GM13976 (cell line): Measurements from ENCODE around the gene UQCRQ.
A peak's percentile ranks its signal among the peaks of the same experiment; 100 is the strongest.

ENCODE experiments used
- DNase-seq: peaks from one replicate; pipeline ENCODE4 v3.0.0; 2012; ENCODE audit warnings: low spot score
- CTCF ChIP-seq: IDR thresholded peaks from 2 replicates; pipeline ENCODE4 v1.5.1; 2012; ENCODE audit warnings: borderline replicate concordance, mild to moderate bottlenecking; ENCODE audit not compliant: insufficient read depth; ENCODE audit errors: extremely low read depth, missing control alignments, control extremely low read depth
- in situ Hi-C: fragments of 300-500 bp; cut with MboI; formaldehyde crosslinking; loops from one replicate; pipeline ENCODE4 v1.12.0; 2022; ENCODE audit warnings: low sequenced_read_pairs, mixed read lengths, inconsistent platforms; ENCODE audit not compliant: unreplicated experiment

UQCRQ gene

DNA sequence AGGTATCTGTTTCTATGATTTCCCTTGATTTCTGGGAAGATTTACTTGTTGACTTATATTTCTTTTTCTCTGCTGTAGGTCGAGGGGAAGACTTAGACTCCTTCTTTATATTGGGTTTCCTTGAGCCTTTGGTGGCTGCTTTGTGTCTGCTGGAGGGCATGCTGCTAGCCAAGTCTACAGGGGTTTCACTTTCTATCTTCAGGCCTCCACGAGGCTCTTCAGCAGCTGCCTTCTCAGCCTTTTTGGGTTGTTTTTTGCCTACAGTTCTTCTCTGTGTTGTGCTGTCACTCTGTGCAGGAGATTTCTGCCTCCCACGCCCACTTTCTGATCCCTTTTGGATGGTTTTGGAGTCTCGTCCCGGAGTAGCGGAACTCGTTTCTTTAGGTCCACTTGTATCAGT lies 30.2 kb downstream of the UQCRQ start:
- TF ChIP-seq CTCF, result no peak
- peak; percentile 25 for DNase-seq
- in situ Hi-C loops, result no loop called here

DNA sequence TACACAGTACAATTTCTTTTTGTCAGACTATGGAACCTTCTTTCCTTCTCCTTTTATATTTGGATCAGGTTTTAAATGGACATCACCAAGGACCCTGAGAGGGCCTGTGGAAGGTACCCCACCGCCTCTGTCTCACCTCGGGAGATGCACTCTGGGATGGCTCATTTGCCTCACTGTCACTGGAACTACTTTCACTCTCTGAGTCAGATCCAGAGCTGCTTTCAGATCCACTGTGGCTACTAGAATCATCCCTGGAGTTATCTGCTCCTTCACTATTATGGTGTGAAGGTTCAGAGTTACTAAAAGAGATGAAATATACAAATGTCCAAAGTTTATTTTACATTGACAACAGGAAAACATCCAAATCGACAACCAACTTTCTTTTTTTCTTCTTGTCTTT lies 31.7 kb downstream of the UQCRQ start:
- no peak for TF ChIP-seq CTCF

DNA sequence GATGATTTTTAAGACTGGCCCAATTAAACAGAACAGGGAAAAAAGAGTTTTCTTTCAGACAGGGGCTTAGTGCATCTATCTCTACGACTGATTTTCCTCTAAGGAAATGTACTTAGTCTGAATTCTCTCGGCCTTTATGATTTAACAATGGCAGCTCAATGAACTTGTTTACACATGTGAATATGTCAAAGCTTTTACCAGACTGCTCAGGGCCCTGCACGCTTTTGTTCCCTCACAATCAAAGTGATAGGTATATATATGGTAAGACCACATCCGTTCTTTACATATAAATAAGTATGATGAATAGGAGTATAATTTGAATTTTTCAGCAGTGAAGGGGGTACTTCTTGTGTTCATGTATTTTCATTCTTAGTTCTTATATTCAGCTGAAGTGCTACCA lies 34.6 kb downstream of the UQCRQ start:
- in situ Hi-C loops, result no loop called here
- no peak for TF ChIP-seq CTCF
- DNase-seq, result no peak

More for the DNA sequence above, 31.7 kb downstream of the UQCRQ start:
- no peak for DNase-seq
- in situ Hi-C loops, result no loop called here

GRCh38 chr5:132901730-132902129 lies 35.3 kb downstream of the UQCRQ start:
- no peak for DNase-seq
- TF ChIP-seq CTCF, result no peak
- in situ Hi-C loops, result no loop called here

GRCh38 chr5:132905938-132906337 lies 39.5 kb downstream of the UQCRQ start:
- TF ChIP-seq CTCF, result no peak
- no peak for DNase-seq
- in situ Hi-C loops, result no loop called here

DNA sequence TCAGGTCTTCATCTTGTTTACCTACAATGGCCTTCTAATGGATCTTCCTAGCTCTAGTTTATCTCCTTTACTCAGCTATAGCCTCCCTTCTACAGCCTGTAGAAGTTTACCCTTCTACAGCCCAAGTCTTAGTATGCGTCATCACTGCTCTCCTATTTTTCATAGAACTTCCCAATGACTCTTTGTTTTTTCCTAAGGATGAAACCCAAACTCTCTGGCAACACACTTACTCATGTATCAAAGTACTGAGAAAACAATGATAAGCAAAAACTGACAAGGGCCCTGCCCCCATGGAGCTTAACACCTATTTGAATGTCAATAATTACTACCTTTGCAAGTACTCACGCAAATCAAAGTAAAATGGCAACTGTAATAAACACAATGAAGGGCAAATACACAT lies 40.7 kb downstream of the UQCRQ start:
- no peak for TF ChIP-seq CTCF
- in situ Hi-C loops, result no loop called here
- DNase-seq, result no peak

- in situ Hi-C loops, result no loop called here
- no peak for DNase-seq
- TF ChIP-seq CTCF, result no peak
These were observed 43.3 kb downstream of the UQCRQ start for GRCh38 chr5:132909702-132910101.
